Measurements from ENCODE around the gene FAM227B.
"Not testable (repeated sequence)": the region's sequence is repeated elsewhere in the genome, so short reads cannot be mapped to it uniquely, and the experiment has no call there.

The FAM227B gene

GRCh38 chr15:49366496-49366895 lies 254.1 kb downstream of the FAM227B start:
- no peak for DNase-seq

DNA sequence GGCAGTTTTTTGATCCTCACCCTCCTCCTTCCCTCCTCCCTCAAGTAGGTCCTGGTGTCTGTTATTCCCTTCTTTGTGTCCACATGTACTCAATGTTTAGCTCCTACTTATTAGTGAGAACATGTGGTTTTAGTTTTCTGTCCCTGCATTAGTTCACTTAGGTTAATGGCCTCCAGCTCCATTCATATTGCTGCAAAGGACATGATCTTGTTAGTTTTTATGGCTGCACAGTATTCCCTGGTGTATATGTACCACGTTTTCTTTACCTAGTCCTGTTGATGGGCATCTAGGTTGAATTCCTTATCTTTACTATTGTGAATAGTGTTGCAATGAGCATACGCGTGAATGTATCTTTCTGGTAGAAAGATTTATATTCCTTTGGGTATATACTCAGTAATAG lies 259.2 kb downstream of the FAM227B start:
- DNase-seq: no peak

- DNase-seq: not testable (repeated sequence)
Observed at GRCh38 chr15:49354439-49354838, 266.2 kb downstream of the FAM227B start.

- DNase-seq: no peak
Observed at GRCh38 chr15:49343546-49343945, 277.1 kb downstream of the FAM227B start.

- no peak for DNase-seq
Observed at GRCh38 chr15:49339656-49340055, 281.0 kb downstream of the FAM227B start.

DNA sequence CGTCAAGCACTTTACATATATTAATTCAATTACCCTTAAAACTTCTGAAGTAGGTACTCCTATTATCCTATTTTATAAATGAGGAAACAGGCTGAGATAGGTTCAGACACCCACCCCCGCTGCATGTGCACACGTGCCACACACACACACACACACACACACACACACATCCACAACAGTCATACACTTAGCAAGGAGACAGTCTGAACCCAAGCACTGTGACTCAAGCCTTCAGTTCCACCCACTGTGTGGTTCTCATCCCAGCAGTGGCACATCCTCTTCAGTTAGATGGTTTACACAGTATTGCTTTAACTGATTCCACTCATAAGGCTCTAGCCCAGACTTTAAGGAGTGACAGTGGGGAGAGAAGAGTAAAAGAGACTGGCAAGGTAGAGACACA lies 288.7 kb downstream of the FAM227B start:
- peak in 1 of 2 donors; percentile 43 for DNase-seq

DNA sequence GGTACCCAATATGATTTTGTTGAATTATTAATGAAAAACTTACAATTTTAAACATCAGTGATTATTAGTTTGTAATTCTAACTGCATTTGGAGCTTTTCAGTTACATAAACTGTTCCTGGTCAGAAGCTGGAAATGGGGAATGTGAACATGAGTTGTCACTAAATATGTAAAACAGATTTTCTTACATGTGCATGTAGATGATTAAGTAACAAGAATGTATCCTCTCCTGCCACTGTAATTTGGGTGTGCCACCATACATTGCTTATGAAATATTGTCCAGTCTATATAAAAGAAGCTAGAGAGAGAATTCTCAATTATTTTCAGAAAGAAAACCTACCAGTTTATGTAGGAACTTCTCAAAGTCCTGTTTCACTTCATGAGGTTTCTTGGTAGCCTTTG lies 289.2 kb downstream of the FAM227B start:
- no peak for DNase-seq

- DNase-seq: no peak
Observed at GRCh38 chr15:49330166-49330565, 290.5 kb downstream of the FAM227B start.

GRCh38 chr15:49328941-49329340 lies 291.7 kb downstream of the FAM227B start:
- DNase-seq: no peak

- no peak for DNase-seq
Observed at GRCh38 chr15:49327927-49328326, 292.7 kb downstream of the FAM227B start.

GRCh38 chr15:49323207-49323606 lies 297.4 kb downstream of the FAM227B start:
- no peak for DNase-seq

- DNase-seq: peak; percentile 32 to 35
Observed at GRCh38 chr15:49320351-49320750, 300.3 kb downstream of the FAM227B start.

DNA sequence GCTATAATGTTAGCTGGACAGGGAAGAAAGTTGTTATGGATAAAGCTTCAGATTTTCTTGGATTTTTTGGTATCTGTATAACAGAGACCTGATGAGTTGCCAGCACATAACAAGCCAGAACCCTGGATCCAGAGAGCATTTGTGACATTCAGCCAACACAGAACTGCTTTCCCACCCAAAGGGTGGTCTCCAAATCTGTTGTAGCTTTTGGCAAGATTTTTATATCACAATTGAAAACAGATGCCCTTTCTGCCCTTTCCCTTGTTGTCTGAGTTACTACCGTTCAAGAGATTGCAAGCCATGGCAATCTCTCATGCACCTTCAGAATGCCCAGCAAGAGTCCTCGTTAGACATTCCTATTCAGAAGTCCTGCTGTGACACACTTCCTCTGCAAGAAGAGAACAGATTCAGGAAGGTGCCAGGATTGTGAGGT lies 305.2 kb downstream of the FAM227B start:
- no peak for DNase-seq

GRCh38 chr15:49314716-49315115 lies 305.9 kb downstream of the FAM227B start:
- DNase-seq: peak; percentile 4 to 54

- peak; percentile 56 to 66 for DNase-seq
Observed at GRCh38 chr15:49313650-49314049, 307.0 kb downstream of the FAM227B start.

DNA sequence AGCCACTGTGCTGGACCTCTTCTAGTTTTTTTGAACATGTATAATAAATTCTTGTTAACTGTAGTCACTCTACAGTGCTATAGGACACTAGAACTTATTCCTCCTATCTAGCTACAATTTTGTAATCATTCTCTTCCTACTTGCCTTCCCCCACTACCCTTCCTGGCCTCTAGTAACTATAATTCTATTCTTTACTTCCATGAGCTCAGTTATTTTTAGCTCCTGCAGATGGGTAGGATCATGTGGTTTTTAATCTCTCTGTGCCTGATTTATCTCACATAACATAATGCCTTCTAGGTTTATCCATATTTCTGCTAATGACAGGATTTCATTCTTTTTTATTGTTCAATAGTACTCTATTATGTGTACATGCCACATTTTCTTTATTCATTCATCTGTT lies 310.7 kb downstream of the FAM227B start:
- DNase-seq: no peak

- DNase-seq: no peak
Observed at GRCh38 chr15:49308686-49309085, 311.9 kb downstream of the FAM227B start.

GRCh38 chr15:49306551-49306950 lies 314.1 kb downstream of the FAM227B start:
- DNase-seq: peak; percentile 49 to 53

DNA sequence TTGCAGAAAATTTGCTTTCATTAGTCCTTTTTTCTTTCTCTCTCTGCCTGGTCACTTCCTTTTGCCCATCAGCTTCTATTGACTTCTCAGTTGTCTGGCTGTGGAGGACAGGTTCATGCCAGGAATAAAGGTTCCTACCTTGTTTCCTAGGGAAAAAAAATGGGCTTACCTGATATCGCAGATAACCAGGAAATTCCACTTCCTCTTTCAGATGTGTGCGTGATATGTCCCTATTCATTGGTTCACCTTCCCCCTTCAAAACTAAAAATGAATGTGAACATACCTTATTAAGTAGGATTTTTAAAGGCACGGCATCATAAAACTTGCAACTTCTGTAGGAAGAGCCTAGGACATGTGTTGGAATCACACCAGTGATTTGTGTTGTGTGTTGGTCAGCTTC lies 317.6 kb downstream of the FAM227B start:
- DNase-seq: no peak

GRCh38 chr15:49301562-49301961 lies 319.1 kb downstream of the FAM227B start:
- no peak for DNase-seq

DNA sequence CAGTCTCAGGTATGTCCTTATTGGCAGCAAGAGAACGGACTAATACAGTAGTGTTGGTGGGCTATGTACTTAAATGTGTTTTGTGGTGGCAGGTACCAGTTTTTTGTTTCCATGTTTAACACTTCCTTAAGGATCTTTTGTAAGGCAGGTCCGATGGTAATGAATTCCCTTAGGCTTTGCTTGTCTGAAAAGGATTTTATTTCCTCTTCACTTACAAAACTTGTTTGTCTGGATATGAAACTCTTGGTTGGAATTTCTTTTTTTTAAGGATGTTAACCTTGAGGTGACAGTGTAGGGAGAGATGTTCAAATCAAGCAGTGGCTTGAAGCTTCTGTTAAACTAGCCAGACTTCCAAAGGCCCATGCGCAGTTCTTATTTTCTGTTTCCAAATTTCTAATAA lies 319.8 kb downstream of the FAM227B start:
- no peak for DNase-seq

DNA sequence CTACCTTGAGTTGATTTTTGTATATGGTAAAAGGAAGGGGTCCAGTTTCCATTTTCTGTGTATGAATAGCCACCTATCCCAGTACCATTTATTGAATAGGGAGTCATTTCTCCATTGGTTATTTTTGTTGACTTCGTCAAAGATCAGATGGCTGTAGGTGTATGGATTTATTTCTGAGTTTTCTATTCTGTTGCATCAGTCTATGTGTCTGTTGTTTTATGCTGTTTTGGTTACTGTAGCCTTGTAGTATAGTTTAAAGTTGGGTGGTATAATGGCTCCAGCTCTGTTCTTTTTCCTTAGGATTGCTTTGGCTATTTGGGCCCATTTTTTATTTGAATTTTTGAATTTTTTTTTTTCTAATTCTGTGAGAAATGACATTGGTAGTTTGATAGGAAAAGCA lies 323.0 kb downstream of the FAM227B start:
- no peak for DNase-seq

DNA sequence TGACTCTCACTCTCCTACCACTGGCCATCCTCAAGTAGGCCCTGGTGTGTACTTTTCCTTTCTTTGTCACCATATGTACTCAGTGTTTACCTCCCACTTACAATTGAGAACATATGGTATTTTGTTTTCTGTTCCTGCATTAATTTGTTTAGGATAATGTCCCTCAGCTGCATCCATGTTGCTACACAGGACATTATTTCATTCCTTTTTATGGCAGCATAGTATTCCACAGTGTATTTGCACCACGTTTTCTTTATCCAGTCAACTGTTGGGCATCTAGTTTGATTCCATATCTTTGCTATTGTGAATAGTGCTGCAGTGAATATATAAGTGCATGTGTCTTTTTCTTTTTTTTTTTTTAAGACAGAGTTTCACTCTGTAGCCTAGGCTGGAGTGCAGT lies 324.4 kb downstream of the FAM227B start:
- DNase-seq: no peak

GRCh38 chr15:49293941-49294340 lies 326.7 kb downstream of the FAM227B start:
- DNase-seq: no peak

DNA sequence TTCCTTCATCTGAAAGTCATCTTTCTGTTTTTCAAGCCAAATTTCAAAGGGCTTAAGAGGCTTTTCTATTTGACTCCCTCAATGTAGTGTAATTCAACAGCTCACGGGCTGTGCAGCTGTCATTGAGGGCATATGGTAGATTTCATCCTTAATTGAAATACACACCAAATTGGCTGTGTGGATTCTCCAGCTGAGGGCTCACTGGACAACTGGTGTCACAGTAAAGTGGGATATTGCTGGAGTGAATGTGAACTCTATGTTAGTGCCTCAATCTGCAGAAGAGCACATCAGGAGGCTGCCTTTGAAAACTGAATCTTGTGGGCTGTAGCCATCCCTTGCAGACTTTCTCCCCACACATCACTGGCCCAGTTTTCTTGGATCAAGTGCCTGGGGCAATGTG lies 330.4 kb downstream of the FAM227B start:
- DNase-seq: no peak

GRCh38 chr15:49288391-49288790 lies 332.2 kb downstream of the FAM227B start:
- no peak for DNase-seq
